ENCODE data around the gene KATNB1. TPM values are rescaled to one million over a fixed set of nuclear protein-coding genes. Genes with fewer than 3 reads are reported as not detected.
"Not testable (repeated sequence)": the region's sequence is repeated elsewhere in the genome, so short reads cannot be mapped to it uniquely, and the experiment has no call there.

The KATNB1 gene
- total RNA-seq, 1 donor from 2014 or later = 19.9 TPM

GRCh38 chr16:57745768-57746167 is 10.2 kb downstream of the KATNB1 start:
- ATAC-seq = no peak

GRCh38 chr16:57746316-57746715 is 10.7 kb downstream of the KATNB1 start:
- not testable (repeated sequence) for ATAC-seq

GRCh38 chr16:57747091-57747490 is 11.5 kb downstream of the KATNB1 start:
- no peak for ATAC-seq

GRCh38 chr16:57747496-57747895 is 11.9 kb downstream of the KATNB1 start:
- no peak for ATAC-seq

GRCh38 chr16:57747996-57748395 is 12.4 kb downstream of the KATNB1 start:
- no peak for ATAC-seq

- no peak for ATAC-seq
Measured at GRCh38 chr16:57748596-57748995, 13.0 kb downstream of the KATNB1 start.

GRCh38 chr16:57749101-57749692 is 13.6 kb downstream of the KATNB1 start:
- ATAC-seq = no peak

GRCh38 chr16:57749856-57750452 is 14.4 kb downstream of the KATNB1 start:
- no peak for ATAC-seq

GRCh38 chr16:57750796-57751538 is 15.4 kb downstream of the KATNB1 start:
- ATAC-seq = no peak

- no peak for ATAC-seq
Measured at GRCh38 chr16:57751539-57752202, 16.1 kb downstream of the KATNB1 start.

GRCh38 chr16:57752203-57752580 is 16.6 kb downstream of the KATNB1 start:
- no peak for ATAC-seq

- ATAC-seq = no peak
Measured at GRCh38 chr16:57752581-57753447, 17.2 kb downstream of the KATNB1 start.

- ATAC-seq = no peak
Measured at GRCh38 chr16:57753448-57754353, 18.1 kb downstream of the KATNB1 start.

- ATAC-seq = no peak
Measured at GRCh38 chr16:57754354-57755060, 18.9 kb downstream of the KATNB1 start.

- no peak for ATAC-seq
Measured at GRCh38 chr16:57755061-57755684, 19.6 kb downstream of the KATNB1 start.

- no peak for ATAC-seq
Measured at GRCh38 chr16:57755726-57756423, 20.3 kb downstream of the KATNB1 start.

GRCh38 chr16:57756424-57757325 is 21.1 kb downstream of the KATNB1 start:
- ATAC-seq = no peak

- peak; percentile 78 for ATAC-seq
Measured at GRCh38 chr16:57757326-57757786, 21.8 kb downstream of the KATNB1 start.
